PC-9 (cell line): ENCODE data around the gene LCE1E.

Source experiments
- CTCF ChIP-seq: fragments of 200-600 bp; sonication (generic); conservative IDR thresholded peaks from 2 replicates; pipeline ENCODE4 v1.6.1; 2017; ENCODE audit warnings: mixed run types, antibody characterized with exemption, mild to moderate bottlenecking, moderate library complexity
- EZH2 ChIP-seq: fragments of 200-600 bp; sonication (generic); IDR thresholded peaks from 2 replicates; pipeline ENCODE4 v1.8.0; 2017; ENCODE audit warnings: antibody characterized with exemption, low read depth

DNA sequence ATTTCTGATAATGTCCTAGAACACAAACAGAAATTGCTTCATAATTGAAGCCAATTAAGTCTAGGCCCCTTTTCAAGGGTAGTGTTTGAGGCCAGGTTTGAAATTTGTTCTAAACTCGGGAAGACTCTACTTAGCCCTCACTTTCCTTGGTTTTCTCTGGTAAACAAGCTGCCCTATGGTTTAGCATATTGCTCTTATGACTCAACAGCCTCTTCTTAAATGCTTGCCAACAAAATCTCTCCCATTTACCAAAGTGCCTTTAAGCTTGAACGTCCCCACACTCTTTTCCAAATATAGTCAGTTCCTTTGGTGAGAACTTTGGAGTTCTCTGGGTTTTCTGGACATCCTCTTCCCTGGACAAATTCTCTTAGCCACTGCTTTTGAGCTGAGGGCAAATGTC, 50.8 kb downstream of the LCE1E start:
- TF ChIP-seq CTCF (no peak), EZH2 (no peak)
